HG02759 (cell line): ENCODE results near the gene PRKN.
"Not testable (repeated sequence)": the region's sequence is repeated elsewhere in the genome, so short reads cannot be mapped to it uniquely, and the experiment has no call there.

Experiments
- ATAC-seq: cut with Tn5 transposase; IDR thresholded peaks from one replicate; pipeline ENCODE4 v1.9.1; 2021; ENCODE audit warnings: mild to moderate bottlenecking, moderate library complexity; ENCODE audit not compliant: unreplicated experiment

PRKN gene

GRCh38 chr6:162467679-162468078 is 259.9 kb downstream of the PRKN start:
- no peak for ATAC-seq

- no peak for ATAC-seq
Observed at GRCh38 chr6:162463576-162463975, 264.0 kb downstream of the PRKN start.

- no peak for ATAC-seq
Observed at GRCh38 chr6:162459985-162460384, 267.6 kb downstream of the PRKN start.

- ATAC-seq: no peak
Observed at GRCh38 chr6:162450358-162450757, 277.2 kb downstream of the PRKN start.

- ATAC-seq: no peak
Observed at GRCh38 chr6:162448294-162448693, 279.3 kb downstream of the PRKN start.

GRCh38 chr6:162443101-162443500 is 284.5 kb downstream of the PRKN start:
- no peak for ATAC-seq

- ATAC-seq: no peak
Observed at GRCh38 chr6:162442687-162443086, 284.9 kb downstream of the PRKN start.

- ATAC-seq: no peak
Observed at GRCh38 chr6:162441991-162442390, 285.6 kb downstream of the PRKN start.

GRCh38 chr6:162438980-162439379 is 288.6 kb downstream of the PRKN start:
- ATAC-seq: no peak

GRCh38 chr6:162435071-162435470 is 292.5 kb downstream of the PRKN start:
- ATAC-seq: no peak

- ATAC-seq: no peak
Observed at GRCh38 chr6:162421004-162421403, 306.6 kb downstream of the PRKN start.

- no peak for ATAC-seq
Observed at GRCh38 chr6:162416831-162417537, 310.6 kb downstream of the PRKN start.

- ATAC-seq: no peak
Observed at GRCh38 chr6:162416307-162416706, 311.3 kb downstream of the PRKN start.

- ATAC-seq: no peak
Observed at GRCh38 chr6:162409741-162410691, 317.6 kb downstream of the PRKN start.

- ATAC-seq: no peak
Observed at GRCh38 chr6:162408826-162409535, 318.6 kb downstream of the PRKN start.

GRCh38 chr6:162404951-162405350 is 322.6 kb downstream of the PRKN start:
- no peak for ATAC-seq

- no peak for ATAC-seq
Observed at GRCh38 chr6:162403031-162403430, 324.5 kb downstream of the PRKN start.

- ATAC-seq: no peak
Observed at GRCh38 chr6:162395181-162395580, 332.4 kb downstream of the PRKN start.

GRCh38 chr6:162390961-162391811 is 336.4 kb downstream of the PRKN start:
- not testable (repeated sequence) for ATAC-seq

- no peak for ATAC-seq
Observed at GRCh38 chr6:162389343-162390085, 338.1 kb downstream of the PRKN start.
